HepG2 (cell line): ENCODE results near the gene TESPA1. TPM values are rescaled to one million over a fixed set of nuclear protein-coding genes. Genes with fewer than 3 reads are reported as not detected.

Experiments
- ATAC-seq: fragments of 200-7000 bp; cut with Tn5 transposase; 3 replicates; pipeline ENCODE4 v1.9.1; 2020; ENCODE audit warnings: mild to moderate bottlenecking, moderate library complexity
- BruUV-seq: library from RNA; stranded (reverse); fragments of 400-500 nt; replicated peaks from 2 replicates; lab custom pipeline; 2021; lab: Mats Ljungman, UMichigan
- CTCF ChIA-PET: fragments of 300-600 bp; formaldehyde crosslinking; extraction: SDS; loops from one replicate; lab custom pipeline; 2021; ENCODE audit warnings: low total read pairs, inconsistent platforms, low intra/inter-chr PET ratio; lab: Yijun Ruan, JAX
- POLR2A ChIA-PET: fragments of 350-600 bp; sonication (Branson Sonifier 250); formaldehyde crosslinking; loops from one replicate; lab custom pipeline; 2020; ENCODE audit warnings: antibody characterized with exemption, inconsistent platforms; lab: Yijun Ruan, JAX
- DNase-seq: peaks from one replicate; pipeline ENCODE4 v3.0.0-alpha.2; 2015; ENCODE audit warnings: low spot score
- FAIRE-seq: peaks from 3 replicates; lab custom pipeline; 2011; peaks lifted over from hg19 to GRCh38; lab: Jason Lieb, UNC
- H2AFZ ChIP-seq: one replicate; pipeline ENCODE4 v1.6.1; 2011; ENCODE audit warnings: low read length, inconsistent platforms
- H3K27ac ChIP-seq: fragments of 300-600 bp; 3 replicates; pipeline ENCODE4 v1.8.0; 2011; ENCODE audit warnings: mixed run types, mild to moderate bottlenecking, mixed read lengths, low read length, inconsistent platforms; ENCODE audit not compliant: insufficient read depth; ENCODE audit errors: extremely low read length
- H3K27me3 ChIP-seq, 2 experiments: fragments of 200-600 bp in 1 of 2; 2 replicates in 1 of 2; 3 replicates in 1 of 2; pipeline versions ENCODE4 v1.6.0 to v1.8.0; 2011; ENCODE audit warnings: low read length in 2 of 2, mild to moderate bottlenecking in 2 of 2, moderate library complexity in 2 of 2, inconsistent platforms in 1 of 2; ENCODE audit not compliant: insufficient read depth in 2 of 2, control insufficient read depth in 1 of 2
- H3K36me3 ChIP-seq, 2 experiments: fragments of 200-600 bp in 1 of 2; replicated peaks in 1 of 2; 2 replicates in 1 of 2; 3 replicates in 1 of 2; pipeline versions ENCODE4 v1.5.1 to v1.8.0; 2011; ENCODE audit warnings: low read length in 2 of 2, inconsistent platforms in 1 of 2; ENCODE audit not compliant: insufficient read depth in 2 of 2, control insufficient read depth in 1 of 2
- H3K4me1 ChIP-seq: 2 replicates; pipeline ENCODE4 v1.5.1; 2012; ENCODE audit warnings: low read length, inconsistent platforms; ENCODE audit not compliant: insufficient read depth
- H3K4me2 ChIP-seq: 2 replicates; pipeline ENCODE4 v1.6.0; 2011; ENCODE audit warnings: low read depth, low read length, inconsistent platforms
- H3K4me3 ChIP-seq, 3 experiments: fragments of 200-600 bp in 1 of 3; sonication (generic), shearing (Covaris generic) in 1 of 3; replicated peaks in 1 of 3; 2 replicates each; pipeline ENCODE4 v1.5.1; 2011 to 2016; ENCODE audit warnings: low read length in 3 of 3, inconsistent platforms in 2 of 3, low read depth in 2 of 3, mild to moderate bottlenecking in 2 of 3, control low read depth in 1 of 3, mixed read lengths in 1 of 3; ENCODE audit not compliant: insufficient read depth in 1 of 3
- H3K79me2 ChIP-seq: one replicate; pipeline ENCODE4 v1.6.1; 2011; ENCODE audit warnings: low read length, inconsistent platforms; ENCODE audit not compliant: insufficient read depth
- H3K9ac ChIP-seq: 2 replicates; pipeline ENCODE4 v1.6.0; 2011; ENCODE audit warnings: mild to moderate bottlenecking, low read depth, low read length, inconsistent platforms; ENCODE audit not compliant: insufficient read depth
- H3K9me3 ChIP-seq: 2 replicates; pipeline ENCODE4 v1.5.1; 2012; ENCODE audit warnings: mild to moderate bottlenecking, low read length
- H4K20me1 ChIP-seq: 2 replicates; pipeline ENCODE4 v1.6.0; 2011; ENCODE audit warnings: inconsistent platforms, mild to moderate bottlenecking, low read length, moderate library complexity; ENCODE audit not compliant: insufficient read depth
- CTCF ChIP-seq: sonication (generic); formaldehyde crosslinking; IDR thresholded peaks from 2 replicates; pipeline ENCODE4 v1.5.0; 2020; ENCODE audit warnings: mild to moderate bottlenecking, missing genetic modification reagents, moderate library complexity
- GZF1 ChIP-seq: sonication (generic); formaldehyde crosslinking; IDR thresholded peaks from 2 replicates; pipeline ENCODE4 v1.5.1; 2020; ENCODE audit warnings: mild to moderate bottlenecking, missing genetic modification reagents
- RAD21 ChIP-seq: fragments of 450-650 bp; formaldehyde crosslinking; IDR thresholded peaks from 2 replicates; pipeline ENCODE4 v1.5.0; 2020; ENCODE audit warnings: mild to moderate bottlenecking
- SMC3 ChIP-seq: IDR thresholded peaks from 2 replicates; pipeline ENCODE4 v1.6.1; 2011; ENCODE audit warnings: low read length, improper control_type of control experiment
- SP4 ChIP-seq: sonication (generic); formaldehyde crosslinking; IDR thresholded peaks from 2 replicates; pipeline ENCODE4 v1.8.1; 2023; ENCODE audit warnings: mild to moderate bottlenecking, missing genetic modification reagents
- STAG1 ChIP-seq: sonication (generic); formaldehyde crosslinking; IDR thresholded peaks from 2 replicates; pipeline ENCODE4 v1.4.0; 2020; ENCODE audit warnings: missing genetic modification reagents
- ZC3H13 ChIP-seq: sonication (generic); formaldehyde crosslinking; IDR thresholded peaks from 2 replicates; pipeline ENCODE4 v1.8.1; 2023; ENCODE audit warnings: mild to moderate bottlenecking, missing genetic modification reagents, moderate library complexity
- ZNF225 ChIP-seq: sonication (generic); formaldehyde crosslinking; IDR thresholded peaks from 2 replicates; pipeline ENCODE4 v1.4.0; 2020; ENCODE audit warnings: mild to moderate bottlenecking, missing genetic modification reagents
- ZNF773 ChIP-seq: sonication (generic); formaldehyde crosslinking; IDR thresholded peaks from 2 replicates; pipeline ENCODE4 v1.4.0; 2020; ENCODE audit warnings: missing genetic modification reagents, borderline replicate concordance
- WGBS: methylation state at CpG from one replicate; pipeline ENCODE4 v1.1.6; 2017; ENCODE audit warnings: low lambda C conversion rate; 5-methylcytosine and 5-hydroxymethylcytosine counted together
- in situ Hi-C: cut with HindIII; loops from 2 replicates; pipeline ENCODE4 v1.10.0; 2017; ENCODE audit warnings: low pct_unique_long_range_greater_than_20kb; ENCODE audit not compliant: extremely low pct_ligation_motif_present
- intact Hi-C: fragments of 100-400 bp; cut with micrococcal nuclease; formaldehyde crosslinking; loops from one replicate; pipeline ENCODE4 v1.10.0; 2022; ENCODE audit not compliant: unreplicated experiment
- polyA plus RNA-seq, 8 experiments: library from polyadenylated mRNA; depleted of rRNA in 3 of 8; stranded (reverse) in 7 of 8; unstranded in 1 of 8; fragments of >200 nt; fragmentation: Illumina TruSeq in 4 of 8; extraction: Trizol in 4 of 8; gene quantifications; 2 replicates each; pipeline versions ENCODE4 v1.2.1 to v1.2.3, GENCODE V29; 2011 to 2016; ENCODE audit warnings: low read depth in 4 of 8, missing spikeins in 1 of 8, mixed read lengths in 1 of 8; ENCODE audit not compliant: insufficient read depth in 1 of 8
- total RNA-seq, 5 experiments: library from RNA; depleted of rRNA; stranded (reverse); fragments of >200 nt; fragmentation: Illumina TruSeq; extraction: Trizol; gene quantifications; 2 replicates each; pipeline ENCODE4 v1.2.3, GENCODE V29; 2016; ENCODE audit warnings: low read depth in 1 of 5

TESPA1 gene
- total and polyA plus RNA-seq, 2 of the 13 experiments (the other 11 are each of a cell fraction or from before 2014, with no cell fraction given), result not detected

- Histone ChIP-seq H4K20me1 (no peaks in the 10 kb centered on the region), H3K4me1 (no peaks in the 10 kb centered on the region), H3K27ac (no peak overlapping the region), H3K79me2 (no peaks in the 10 kb centered on the region), H3K9me3 (no peaks in the 10 kb centered on the region), H3K4me3 (no peak overlapping the region), H3K9ac (no peak overlapping the region), H3K27me3 (peaks cover 1 to 12% of the 10 kb centered on the region in 2 experiments; a peak in 1 of 5 replicates), H3K4me2 (no peak overlapping the region), H2AFZ (no peak overlapping the region), H3K36me3 (no peaks in the 10 kb centered on the region)
- BruUV-seq, result no TSS peak
- CTCF ChIA-PET, result interaction anchor here (1.1 to 2.4 kb wide), 7 partner anchors 104 to 255 kb away, joined by 3 to 23 read pairs (median 5); partner anchors contain the start of gene MUCL1
- TF ChIP-seq ZC3H13 (CRISPR knock-in tag) (no peak), SMC3 (peak; percentile 88), ZNF773 (CRISPR knock-in tag) (no peak), ZNF225 (CRISPR knock-in tag) (no peak), SP4 (CRISPR knock-in tag) (no peak), STAG1 (CRISPR knock-in tag) (peak; percentile 85), RAD21 (CRISPR knock-in tag) (peak; percentile 67; the same call in 1 of the 2 replicates), CTCF (peak; percentile 76), GZF1 (CRISPR knock-in tag) (no peak)
- in situ Hi-C loops, result loop anchor here (10.0 kb wide), 1 partner anchor 203 kb away; no protein-coding TSS in a partner anchor
- intact Hi-C loops, result loop anchor here (1.0 to 2.0 kb wide), 4 partner anchors 104 to 255 kb away; partner anchors contain the start of gene MUCL1
- peak; percentile 39 for DNase-seq
- 62% methylated on average over 3 of the region's 3 CpGs for WGBS
- POLR2A ChIA-PET, result no interaction called here
- ATAC-seq, result peak; percentile 57
- FAIRE-seq, result peak; percentile 75
Observed at GRCh38 chr12:54958048-54958658, 26.4 kb downstream of the TESPA1 start.
